Measurements from ENCODE around the gene ESR2.

The ESR2 gene

GRCh38 chr14:64266239-64266638 lies 27.9 kb downstream of the ESR2 start:
- H3K4me3 ChIP-seq (ENCODE audit: low read length in 2 of 2) = no peak overlapping the region
- no peaks in the 10 kb centered on the region for H3K9me3 ChIP-seq (ENCODE audit: control insufficient read depth in 2 of 2, low read length in 2 of 2)
- H3K36me3 ChIP-seq (ENCODE audit: control insufficient read depth in 2 of 2, insufficient read depth in 2 of 2, low read length in 2 of 2) = no peaks in the 10 kb centered on the region
- no peaks in the 10 kb centered on the region for H3K27me3 ChIP-seq (ENCODE audit: control insufficient read depth in 1 of 2, insufficient read depth in 2 of 2, low read length in 2 of 2)
- no peak overlapping the region for H3K27ac ChIP-seq (ENCODE audit: low read length)
- H3K4me1 ChIP-seq (ENCODE audit: control insufficient read depth, insufficient read depth, low read length) = no peaks in the 10 kb centered on the region
- no peak overlapping the region for H3K9ac ChIP-seq (ENCODE audit: low read length in 2 of 2)

GRCh38 chr14:64265222-64265621 lies 28.9 kb downstream of the ESR2 start:
- Histone ChIP-seq H3K4me3 (ENCODE audit: low read length in 2 of 2) (no peak overlapping the region), H3K27me3 (ENCODE audit: control insufficient read depth in 1 of 2, insufficient read depth in 2 of 2, low read length in 2 of 2) (no peaks in the 10 kb centered on the region), H3K27ac (ENCODE audit: low read length) (no peak overlapping the region), H3K9me3 (ENCODE audit: control insufficient read depth in 2 of 2, low read length in 2 of 2) (no peaks in the 10 kb centered on the region), H3K36me3 (ENCODE audit: control insufficient read depth in 2 of 2, insufficient read depth in 2 of 2, low read length in 2 of 2) (no peaks in the 10 kb centered on the region), H3K9ac (ENCODE audit: low read length in 2 of 2) (no peak overlapping the region), H3K4me1 (ENCODE audit: control insufficient read depth, insufficient read depth, low read length) (no peaks in the 10 kb centered on the region)

GRCh38 chr14:64260418-64260817 lies 33.8 kb downstream of the ESR2 start:
- Histone ChIP-seq H3K9ac (ENCODE audit: low read length in 2 of 2) (no peak overlapping the region), H3K27me3 (ENCODE audit: control insufficient read depth in 1 of 2, insufficient read depth in 2 of 2, low read length in 2 of 2) (no peaks in the 10 kb centered on the region), H3K27ac (ENCODE audit: low read length) (no peak overlapping the region), H3K4me3 (ENCODE audit: low read length in 2 of 2) (no peak overlapping the region), H3K4me1 (ENCODE audit: control insufficient read depth, insufficient read depth, low read length) (no peaks in the 10 kb centered on the region), H3K36me3 (ENCODE audit: control insufficient read depth in 2 of 2, insufficient read depth in 2 of 2, low read length in 2 of 2) (no peaks in the 10 kb centered on the region), H3K9me3 (ENCODE audit: control insufficient read depth in 2 of 2, low read length in 2 of 2) (no peaks in the 10 kb centered on the region)

- Histone ChIP-seq H3K9me3 (ENCODE audit: control insufficient read depth in 2 of 2, low read length in 2 of 2) (no peaks in the 10 kb centered on the region), H3K9ac (ENCODE audit: low read length in 2 of 2) (no peak overlapping the region), H3K36me3 (ENCODE audit: control insufficient read depth in 2 of 2, insufficient read depth in 2 of 2, low read length in 2 of 2) (no peaks in the 10 kb centered on the region), H3K4me3 (ENCODE audit: low read length in 2 of 2) (no peak overlapping the region), H3K27me3 (ENCODE audit: control insufficient read depth in 1 of 2, insufficient read depth in 2 of 2, low read length in 2 of 2) (no peaks in the 10 kb centered on the region), H3K4me1 (ENCODE audit: control insufficient read depth, insufficient read depth, low read length) (no peaks in the 10 kb centered on the region), H3K27ac (ENCODE audit: low read length) (no peak overlapping the region)
These were observed 38.4 kb downstream of the ESR2 start for GRCh38 chr14:64255756-64256155.

- H3K4me1 ChIP-seq (ENCODE audit: control insufficient read depth, insufficient read depth, low read length) = no peaks in the 10 kb centered on the region
- H3K36me3 ChIP-seq (ENCODE audit: control insufficient read depth in 2 of 2, insufficient read depth in 2 of 2, low read length in 2 of 2) = no peaks in the 10 kb centered on the region
- no peak overlapping the region for H3K27ac ChIP-seq (ENCODE audit: low read length)
- H3K27me3 ChIP-seq (ENCODE audit: control insufficient read depth in 1 of 2, insufficient read depth in 2 of 2, low read length in 2 of 2) = no peaks in the 10 kb centered on the region
- no peak overlapping the region for H3K9ac ChIP-seq (ENCODE audit: low read length in 2 of 2)
- no peak overlapping the region for H3K4me3 ChIP-seq (ENCODE audit: low read length in 2 of 2)
- H3K9me3 ChIP-seq (ENCODE audit: control insufficient read depth in 2 of 2, low read length in 2 of 2) = no peaks in the 10 kb centered on the region
These were observed 40.5 kb downstream of the ESR2 start for GRCh38 chr14:64253672-64254071.

- H3K4me1 ChIP-seq (ENCODE audit: control insufficient read depth, insufficient read depth, low read length) = no peaks in the 10 kb centered on the region
- no peaks in the 10 kb centered on the region for H3K36me3 ChIP-seq (ENCODE audit: control insufficient read depth in 2 of 2, insufficient read depth in 2 of 2, low read length in 2 of 2)
- H3K27ac ChIP-seq (ENCODE audit: low read length) = no peak overlapping the region
- no peaks in the 10 kb centered on the region for H3K27me3 ChIP-seq (ENCODE audit: control insufficient read depth in 1 of 2, insufficient read depth in 2 of 2, low read length in 2 of 2)
- H3K9me3 ChIP-seq (ENCODE audit: control insufficient read depth in 2 of 2, low read length in 2 of 2) = no peaks in the 10 kb centered on the region
- no peak overlapping the region for H3K4me3 ChIP-seq (ENCODE audit: low read length in 2 of 2)
- H3K9ac ChIP-seq (ENCODE audit: low read length in 2 of 2) = no peak overlapping the region
These were observed 44.8 kb downstream of the ESR2 start for GRCh38 chr14:64249363-64249762.

- Histone ChIP-seq H3K36me3 (ENCODE audit: control insufficient read depth in 2 of 2, insufficient read depth in 2 of 2, low read length in 2 of 2) (no peaks in the 10 kb centered on the region), H3K4me3 (ENCODE audit: low read length in 2 of 2) (no peak overlapping the region), H3K27ac (ENCODE audit: low read length) (no peak overlapping the region), H3K9ac (ENCODE audit: low read length in 2 of 2) (no peak overlapping the region), H3K27me3 (ENCODE audit: control insufficient read depth in 1 of 2, insufficient read depth in 2 of 2, low read length in 2 of 2) (no peaks in the 10 kb centered on the region), H3K9me3 (ENCODE audit: control insufficient read depth in 2 of 2, low read length in 2 of 2) (no peaks in the 10 kb centered on the region), H3K4me1 (ENCODE audit: control insufficient read depth, insufficient read depth, low read length) (no peaks in the 10 kb centered on the region)
These were observed 45.5 kb downstream of the ESR2 start for GRCh38 chr14:64248689-64249088.

GRCh38 chr14:64247195-64247594 lies 47.0 kb downstream of the ESR2 start:
- no peaks in the 10 kb centered on the region for H3K36me3 ChIP-seq (ENCODE audit: control insufficient read depth in 2 of 2, insufficient read depth in 2 of 2, low read length in 2 of 2)
- H3K9ac ChIP-seq (ENCODE audit: low read length in 2 of 2) = no peak overlapping the region
- H3K27me3 ChIP-seq (ENCODE audit: control insufficient read depth in 1 of 2, insufficient read depth in 2 of 2, low read length in 2 of 2) = no peaks in the 10 kb centered on the region
- H3K27ac ChIP-seq (ENCODE audit: low read length) = no peak overlapping the region
- H3K4me1 ChIP-seq (ENCODE audit: control insufficient read depth, insufficient read depth, low read length) = no peaks in the 10 kb centered on the region
- no peaks in the 10 kb centered on the region for H3K9me3 ChIP-seq (ENCODE audit: control insufficient read depth in 2 of 2, low read length in 2 of 2)
- H3K4me3 ChIP-seq (ENCODE audit: low read length in 2 of 2) = no peak overlapping the region

- H3K36me3 ChIP-seq (ENCODE audit: control insufficient read depth in 2 of 2, insufficient read depth in 2 of 2, low read length in 2 of 2) = no peaks in the 10 kb centered on the region
- H3K9ac ChIP-seq (ENCODE audit: low read length in 2 of 2) = no peak overlapping the region
- no peaks in the 10 kb centered on the region for H3K27me3 ChIP-seq (ENCODE audit: control insufficient read depth in 1 of 2, insufficient read depth in 2 of 2, low read length in 2 of 2)
- no peak overlapping the region for H3K4me3 ChIP-seq (ENCODE audit: low read length in 2 of 2)
- H3K9me3 ChIP-seq (ENCODE audit: control insufficient read depth in 2 of 2, low read length in 2 of 2) = no peaks in the 10 kb centered on the region
- H3K4me1 ChIP-seq (ENCODE audit: control insufficient read depth, insufficient read depth, low read length) = no peaks in the 10 kb centered on the region
- no peak overlapping the region for H3K27ac ChIP-seq (ENCODE audit: low read length)
These were observed 47.5 kb downstream of the ESR2 start for GRCh38 chr14:64246688-64247087.

- no peaks in the 10 kb centered on the region for H3K27me3 ChIP-seq (ENCODE audit: control insufficient read depth in 1 of 2, insufficient read depth in 2 of 2, low read length in 2 of 2)
- no peak overlapping the region for H3K27ac ChIP-seq (ENCODE audit: low read length)
- no peaks in the 10 kb centered on the region for H3K9me3 ChIP-seq (ENCODE audit: control insufficient read depth in 2 of 2, low read length in 2 of 2)
- H3K36me3 ChIP-seq (ENCODE audit: control insufficient read depth in 2 of 2, insufficient read depth in 2 of 2, low read length in 2 of 2) = no peaks in the 10 kb centered on the region
- H3K4me3 ChIP-seq (ENCODE audit: low read length in 2 of 2) = no peak overlapping the region
- H3K9ac ChIP-seq (ENCODE audit: low read length in 2 of 2) = no peak overlapping the region
- no peaks in the 10 kb centered on the region for H3K4me1 ChIP-seq (ENCODE audit: control insufficient read depth, insufficient read depth, low read length)
These were observed 48.7 kb downstream of the ESR2 start for GRCh38 chr14:64245491-64245890.

GRCh38 chr14:64244279-64244678 lies 49.9 kb downstream of the ESR2 start:
- H3K9ac ChIP-seq (ENCODE audit: low read length in 2 of 2) = no peak overlapping the region
- no peaks in the 10 kb centered on the region for H3K36me3 ChIP-seq (ENCODE audit: control insufficient read depth in 2 of 2, insufficient read depth in 2 of 2, low read length in 2 of 2)
- no peak overlapping the region for H3K27ac ChIP-seq (ENCODE audit: low read length)
- H3K4me3 ChIP-seq (ENCODE audit: low read length in 2 of 2) = no peak overlapping the region
- H3K4me1 ChIP-seq (ENCODE audit: control insufficient read depth, insufficient read depth, low read length) = no peaks in the 10 kb centered on the region
- H3K9me3 ChIP-seq (ENCODE audit: control insufficient read depth in 2 of 2, low read length in 2 of 2) = no peaks in the 10 kb centered on the region
- H3K27me3 ChIP-seq (ENCODE audit: control insufficient read depth in 1 of 2, insufficient read depth in 2 of 2, low read length in 2 of 2) = no peaks in the 10 kb centered on the region

- Histone ChIP-seq H3K27ac (ENCODE audit: low read length) (no peak overlapping the region), H3K36me3 (ENCODE audit: control insufficient read depth in 2 of 2, insufficient read depth in 2 of 2, low read length in 2 of 2) (no peaks in the 10 kb centered on the region), H3K4me3 (ENCODE audit: low read length in 2 of 2) (no peak overlapping the region), H3K9ac (ENCODE audit: low read length in 2 of 2) (no peak overlapping the region), H3K27me3 (ENCODE audit: control insufficient read depth in 1 of 2, insufficient read depth in 2 of 2, low read length in 2 of 2) (peaks cover 0 to 3% of the 10 kb centered on the region in 2 donors), H3K4me1 (ENCODE audit: control insufficient read depth, insufficient read depth, low read length) (no peaks in the 10 kb centered on the region), H3K9me3 (ENCODE audit: control insufficient read depth in 2 of 2, low read length in 2 of 2) (no peaks in the 10 kb centered on the region)
These were observed 55.5 kb downstream of the ESR2 start for GRCh38 chr14:64238631-64239030.
